Naive thymus-derived CD4-positive, alpha-beta T cell (primary cell): ENCODE results near the gene HSPA14. TPM values are rescaled to one million over a fixed set of nuclear protein-coding genes. Genes with fewer than 3 reads are reported as not detected.

Experiments used
- ATAC-seq: fragments of 150-1000 bp; cut with Tn5 transposase; 2 replicates; pipeline ENCODE4 v1.10.0; 2021; ENCODE audit warnings: mild to moderate bottlenecking, moderate library complexity
- CTCF ChIA-PET: fragments of 350-600 bp; sonication (Branson Sonifier 250); formaldehyde crosslinking; loops from one replicate; lab custom pipeline; 2021; ENCODE audit warnings: antibody characterized with exemption; lab: Charles Lee
- POLR2A ChIA-PET: fragments of 350-600 bp; sonication (Branson Sonifier 250); formaldehyde crosslinking; loops from one replicate; lab custom pipeline; 2021; ENCODE audit warnings: antibody characterized with exemption, inconsistent platforms; lab: Charles Lee
- DNase-seq, 9 donors: peaks; one replicate each; pipeline versions ENCODE4 v3.0.0 to v3.0.0-alpha.2; 2020 to 2022; ENCODE audit warnings: mixed read lengths in 1 of 9
- H3K27ac ChIP-seq: one replicate; pipeline ENCODE4 v1.7.0; 2013; ENCODE audit warnings: mild to moderate bottlenecking, low read depth, low read length, moderate library complexity
- H3K27me3 ChIP-seq, 2 donors: one replicate each; pipeline ENCODE4 v1.7.0; 2013; ENCODE audit warnings: low read length in 2 of 2, mild to moderate bottlenecking in 2 of 2, moderate library complexity in 2 of 2; ENCODE audit not compliant: control insufficient read depth in 2 of 2, insufficient read depth in 2 of 2
- H3K36me3 ChIP-seq, 3 experiments: 1 replicate in 2 of 3; 2 replicates in 1 of 3; pipeline ENCODE4 v1.7.0; 2013; ENCODE audit warnings: low read length in 3 of 3, mild to moderate bottlenecking in 3 of 3, moderate library complexity in 1 of 3; ENCODE audit not compliant: insufficient read depth in 3 of 3, control insufficient read depth in 2 of 3
- H3K4me1 ChIP-seq, 2 donors: one replicate each; pipeline ENCODE4 v1.7.0; 2013; ENCODE audit warnings: low read length in 2 of 2, mild to moderate bottlenecking in 2 of 2, moderate library complexity in 1 of 2; ENCODE audit not compliant: control insufficient read depth in 2 of 2, insufficient read depth in 2 of 2
- H3K4me3 ChIP-seq: 2 replicates; pipeline ENCODE4 v1.7.0; 2013; ENCODE audit warnings: mild to moderate bottlenecking, low read length
- H3K9me3 ChIP-seq, 3 experiments: 1 replicate in 2 of 3; 2 replicates in 1 of 3; pipeline ENCODE4 v1.7.0; 2013; ENCODE audit warnings: low read length in 3 of 3; ENCODE audit not compliant: control insufficient read depth in 2 of 3
- H3K27ac Mint-ChIP-seq, 9 donors: one replicate each; pipeline ENCODE4 v1.8.0; 2020 to 2022; ENCODE audit warnings: mixed read lengths in 9 of 9, mild to moderate bottlenecking in 8 of 9, moderate library complexity in 5 of 9, inconsistent platforms in 2 of 9
- H3K27me3 Mint-ChIP-seq, 5 donors: one replicate each; pipeline ENCODE4 v1.8.0; 2021 to 2022; ENCODE audit warnings: mixed read lengths in 5 of 5, mild to moderate bottlenecking in 1 of 5
- H3K36me3 Mint-ChIP-seq, 5 donors: one replicate each; pipeline ENCODE4 v1.8.0; 2020 to 2022; ENCODE audit warnings: mixed read lengths in 5 of 5, mild to moderate bottlenecking in 3 of 5, inconsistent platforms in 1 of 5
- H3K4me1 Mint-ChIP-seq, 7 donors: one replicate each; pipeline ENCODE4 v1.8.0; 2020 to 2022; ENCODE audit warnings: mixed read lengths in 7 of 7, mild to moderate bottlenecking in 3 of 7, inconsistent platforms in 1 of 7
- H3K4me3 Mint-ChIP-seq, 10 donors: one replicate each; pipeline ENCODE4 v1.8.0; 2020 to 2022; ENCODE audit warnings: mild to moderate bottlenecking in 10 of 10, mixed read lengths in 10 of 10, moderate library complexity in 6 of 10, inconsistent platforms in 2 of 10
- H3K9me3 Mint-ChIP-seq, 11 donors: one replicate each; pipeline ENCODE4 v1.8.0; 2020 to 2022; ENCODE audit warnings: mixed read lengths in 11 of 11, mild to moderate bottlenecking in 4 of 11, inconsistent platforms in 1 of 11, moderate library complexity in 1 of 11
- intact Hi-C, 2 donors: fragments of 100-400 bp; cut with micrococcal nuclease; formaldehyde crosslinking; loops; one replicate each; pipeline ENCODE4 v1.15.1; 2023
- polyA plus RNA-seq, 2 donors: library from polyadenylated mRNA; unstranded; fragments of 300-500 nt; fragmentation: Illumina TruSeq; gene quantifications; one replicate each; pipeline ENCODE4 v1.2.3, GENCODE V29; 2021
- total RNA-seq, 6 experiments: library from RNA in 5 of 6; stranded (reverse) in 5 of 6; gene quantifications; 1 replicate in 5 of 6; 2 replicates in 1 of 6; pipeline ENCODE4 v1.2.3 and lab custom pipeline; 2021 to 2026

HSPA14 gene
- total and polyA plus RNA-seq, 7 experiments from 2014 or later = 14.1 to 23.8 (median 17.6) TPM

DNA sequence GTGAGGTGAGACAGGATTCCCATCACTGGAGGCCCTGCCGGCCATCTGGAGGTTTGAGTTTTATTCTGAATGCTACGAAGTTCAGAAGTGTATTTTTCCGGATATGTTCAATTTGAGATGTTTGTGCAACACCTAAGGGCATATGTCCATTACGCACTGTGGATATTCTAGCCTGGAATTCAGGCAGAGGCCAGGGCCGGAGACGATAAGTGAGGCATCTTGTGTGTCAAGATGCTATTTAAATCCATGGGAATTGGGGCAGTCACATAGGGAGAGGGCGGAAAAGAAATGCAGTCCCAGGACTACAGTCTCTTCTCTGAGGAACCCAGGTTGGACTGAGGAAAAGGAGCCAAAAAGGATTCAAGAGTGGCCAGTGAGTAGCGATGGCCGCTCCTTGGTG is 38.7 kb downstream of the HSPA14 start:
- Histone ChIP-seq H3K27ac (no peak overlapping the region), H3K4me3 (no peak overlapping the region), H3K36me3 (peaks cover 0 to 5% (median 0%) of the 10 kb centered on the region in 3 experiments), H3K27me3 (no peaks in the 10 kb centered on the region), H3K4me1 (peaks cover 4 to 7% of the 10 kb centered on the region in 2 donors), H3K9me3 (no peaks in the 10 kb centered on the region)
- peak overlapping the region; percentile 52 to 97 (median 94) for H3K4me3 Mint-ChIP-seq
- ChIA-PET POLR2A (interaction anchor here (1.7 kb wide), 1 partner anchor 39 kb away, joined by 3 read pairs; the partner anchor contains the start of genes CDNF, HSPA14 and MSANTD7), CTCF (interaction anchor here (0.9 kb wide), 1 partner anchor 10 kb away, joined by 3 read pairs; no protein-coding TSS in a partner anchor)
- peaks cover 0 to 1% (median 0%) of the 10 kb centered on the region in 5 donors for H3K36me3 Mint-ChIP-seq
- DNase-seq (no peak), ATAC-seq (no peak)
- H3K27ac Mint-ChIP-seq = peak overlapping the region in 5 of 9 donors; percentile 29 to 91 (median 67)
- intact Hi-C loops = loop anchor here (5.0 to 10.0 kb wide), 7 partner anchors 294 to 1941 kb away; partner anchors contain the start of genes PHYH (in 1 of the 2), PTER (in 1 of the 2), RSU1 (in 1 of the 2) and SEPHS1 (in 1 of the 2)
- H3K9me3 Mint-ChIP-seq = no peaks in the 10 kb centered on the region
- H3K27me3 Mint-ChIP-seq = no peaks in the 10 kb centered on the region
- H3K4me1 Mint-ChIP-seq = peaks cover 5 to 40% (median 35%) of the 10 kb centered on the region in 7 donors

DNA sequence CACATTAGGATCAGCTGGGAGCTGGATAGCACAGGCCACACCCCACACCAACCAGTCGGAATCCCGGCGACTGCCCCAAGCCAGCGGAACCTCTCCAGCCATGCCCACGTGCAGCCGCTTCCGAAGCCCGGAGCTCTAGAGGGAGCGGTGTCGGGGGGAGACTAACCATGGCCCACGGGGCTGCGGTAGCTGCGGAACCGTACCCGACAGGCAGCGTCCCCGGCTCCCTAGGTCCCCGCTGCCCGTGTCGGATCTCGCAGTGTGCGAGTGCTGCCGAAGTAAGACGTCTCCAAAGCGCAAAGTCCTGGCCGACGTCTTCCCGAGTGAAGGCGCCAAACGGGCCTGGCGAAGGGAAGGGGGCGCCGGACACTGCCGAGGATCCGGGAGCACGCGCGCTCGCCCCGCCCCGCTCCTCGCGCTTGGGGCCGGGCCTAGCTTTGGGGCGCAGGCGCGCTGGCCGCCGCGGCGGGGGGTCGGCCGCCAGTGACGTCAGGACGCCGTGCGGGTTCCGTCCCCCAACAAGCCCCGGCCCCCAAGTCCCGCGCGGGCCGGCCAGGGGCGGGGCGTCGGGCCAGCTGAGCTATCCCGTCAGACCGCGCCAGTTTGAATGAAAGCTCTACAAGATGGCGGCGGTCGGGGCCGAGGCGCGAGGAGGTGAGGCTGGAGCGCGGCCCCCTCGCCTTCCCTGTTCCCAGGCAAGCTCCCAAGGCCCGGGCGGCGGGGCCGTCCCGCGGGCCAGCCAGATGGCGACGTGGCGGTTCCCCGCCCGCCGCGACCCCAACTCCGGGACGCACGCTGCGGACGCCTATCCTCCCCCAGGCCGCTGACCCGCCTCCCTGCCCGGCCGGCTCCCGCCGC is 40.4 kb downstream of the HSPA14 start, which contains the start of gene SUV39H2:
Gene SUV39H2 (plus strand): TSS at position 601 of the 858 bp plus-strand sequence. CDS start 23 bp downstream, at position 624.
- Histone ChIP-seq H3K4me1 (peaks cover 4 to 7% of the 10 kb centered on the region in 2 donors), H3K27ac (peak within 1 kb of the TSS; percentile 87), H3K27me3 (no peaks in the 10 kb centered on the region), H3K36me3 (peaks cover 0 to 5% (median 0%) of the 10 kb centered on the region in 3 experiments), H3K4me3 (peak within 1 kb of the TSS; percentile 92), H3K9me3 (no peaks in the 10 kb centered on the region)
- POLR2A ChIA-PET = interaction anchor here (0.8 to 2.8 kb wide), 9 partner anchors 20 to 321 kb away, joined by 3 to 28 read pairs (median 3); partner anchors contain the start of genes CDNF, DCLRE1C, HSPA14 and MSANTD7
- DNase-seq = peak; percentile 81 to 97 (median 87)
- peaks cover 0 to 8% (median 0%) of the 10 kb centered on the region in 5 donors for H3K36me3 Mint-ChIP-seq
- peaks cover 7 to 46% (median 41%) of the 10 kb centered on the region in 7 donors for H3K4me1 Mint-ChIP-seq
- intact Hi-C loops = loop anchor here (1.0 to 10.0 kb wide), 18 partner anchors 26 to 1939 kb away; partner anchors contain the start of genes CDNF (in 2 of the 2), DCLRE1C (in 2 of the 2), HSPA14 (in 2 of the 2) and MEIG1 (in 2 of the 2)
- H3K27me3 Mint-ChIP-seq = no peaks in the 10 kb centered on the region
- CTCF ChIA-PET = interaction anchor here (1.2 kb wide), 1 partner anchor 41 kb away, joined by 3 read pairs; the partner anchor contains the start of gene CDNF
- peak within 1 kb of the TSS; percentile 92 to 97 (median 94) for H3K4me3 Mint-ChIP-seq
- peak within 1 kb of the TSS; percentile 71 to 94 (median 91) for H3K27ac Mint-ChIP-seq
- ATAC-seq = peak; percentile 93
- no peaks in the 10 kb centered on the region for H3K9me3 Mint-ChIP-seq

DNA sequence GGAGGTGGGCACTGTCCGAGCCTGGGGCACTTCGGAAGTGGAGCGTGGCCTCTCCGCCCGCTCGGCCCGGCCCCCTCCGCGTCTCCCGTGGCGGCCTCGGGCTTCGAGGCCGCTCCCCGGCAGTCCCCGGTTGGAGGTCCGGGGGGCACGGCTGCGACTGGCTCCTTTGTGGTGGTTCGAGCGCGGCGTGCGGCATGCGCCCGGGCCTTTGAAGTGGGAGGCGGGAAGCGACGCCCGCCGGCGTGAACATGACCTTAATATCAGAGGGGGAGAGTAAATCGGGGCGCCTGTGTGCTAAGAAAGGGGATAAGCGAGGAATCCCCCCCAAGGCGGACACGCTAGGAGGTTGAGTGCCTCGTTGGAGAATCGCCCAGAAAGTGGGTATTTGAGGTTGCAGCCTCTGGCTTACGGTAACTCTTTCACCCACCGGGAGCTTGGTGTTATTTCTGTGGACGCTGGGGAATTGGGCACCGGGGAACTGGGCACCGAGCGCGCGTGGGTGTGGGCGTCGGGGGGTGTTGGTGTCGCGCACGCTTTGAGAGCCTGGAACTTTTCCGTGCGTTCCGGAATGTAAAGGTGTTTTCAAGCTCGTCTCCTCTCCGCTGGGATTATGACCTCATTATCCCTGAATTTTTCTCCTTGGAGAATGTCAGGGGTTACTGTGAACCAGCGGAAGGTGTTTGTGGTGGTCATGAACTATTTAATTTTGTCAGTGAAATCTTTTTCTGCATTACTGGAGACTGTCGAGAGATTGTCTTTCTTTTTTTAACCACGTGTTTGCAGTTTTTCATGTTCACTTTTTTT is 41.2 kb downstream of the HSPA14 start:
- H3K4me1 ChIP-seq = peaks cover 4 to 12% of the 10 kb centered on the region in 2 donors
- H3K36me3 Mint-ChIP-seq = peaks cover 0 to 10% (median 0%) of the 10 kb centered on the region in 5 donors
- CTCF ChIA-PET = interaction anchor here (1.2 kb wide), 1 partner anchor 42 kb away, joined by 3 read pairs; the partner anchor contains the start of gene CDNF
- peak overlapping the region; percentile 92 for H3K4me3 ChIP-seq
- H3K27me3 Mint-ChIP-seq = no peaks in the 10 kb centered on the region
- peak overlapping the region; percentile 71 to 94 (median 85) for H3K27ac Mint-ChIP-seq
- no peaks in the 10 kb centered on the region for H3K27me3 ChIP-seq
- H3K36me3 ChIP-seq = peaks cover 0 to 5% (median 0%) of the 10 kb centered on the region in 3 experiments
- peaks cover 7 to 46% (median 41%) of the 10 kb centered on the region in 7 donors for H3K4me1 Mint-ChIP-seq
- ATAC-seq (peak; percentile 11), DNase-seq (peak in 8 of 9 donors; percentile 18 to 58 (median 34))
- H3K9me3 ChIP-seq = no peaks in the 10 kb centered on the region
- no peaks in the 10 kb centered on the region for H3K9me3 Mint-ChIP-seq
- intact Hi-C loops = loop anchor here (2.0 to 10.0 kb wide), 10 partner anchors 275 to 1938 kb away; partner anchors contain the start of genes FAM171A1 (in 1 of the 2), PHYH (in 1 of the 2), PTER (in 1 of the 2) and RSU1 (in 1 of the 2)
- POLR2A ChIA-PET = interaction anchor here (0.6 to 2.8 kb wide), 7 partner anchors 10 to 285 kb away, joined by 3 to 28 read pairs (median 3); partner anchors contain the start of genes CDNF, DCLRE1C, HSPA14 and MSANTD7
- peak overlapping the region; percentile 87 for H3K27ac ChIP-seq
- peak overlapping the region; percentile 90 to 94 (median 92) for H3K4me3 Mint-ChIP-seq

DNA sequence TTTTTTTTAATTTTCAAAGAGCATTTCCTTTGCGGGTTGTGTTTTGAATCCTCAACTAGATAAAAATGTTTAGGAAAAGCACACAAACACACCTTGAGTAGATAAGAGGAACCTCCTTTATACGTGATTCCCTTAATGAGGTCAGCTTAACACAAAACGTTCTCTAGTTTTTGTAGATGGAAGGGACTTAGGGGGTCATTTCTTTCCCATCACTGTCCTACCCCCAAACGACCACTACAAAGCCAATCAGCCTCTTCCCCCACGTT is 41.8 kb downstream of the HSPA14 start:
- H3K27ac Mint-ChIP-seq = peak overlapping the region; percentile 71 to 94 (median 85)
- H3K27me3 Mint-ChIP-seq = no peaks in the 10 kb centered on the region
- POLR2A ChIA-PET = interaction anchor here (0.6 to 2.8 kb wide), 4 partner anchors 9 to 285 kb away, joined by 3 to 28 read pairs (median 3); partner anchors contain the start of genes CDNF, HSPA14 and MSANTD7

DNA sequence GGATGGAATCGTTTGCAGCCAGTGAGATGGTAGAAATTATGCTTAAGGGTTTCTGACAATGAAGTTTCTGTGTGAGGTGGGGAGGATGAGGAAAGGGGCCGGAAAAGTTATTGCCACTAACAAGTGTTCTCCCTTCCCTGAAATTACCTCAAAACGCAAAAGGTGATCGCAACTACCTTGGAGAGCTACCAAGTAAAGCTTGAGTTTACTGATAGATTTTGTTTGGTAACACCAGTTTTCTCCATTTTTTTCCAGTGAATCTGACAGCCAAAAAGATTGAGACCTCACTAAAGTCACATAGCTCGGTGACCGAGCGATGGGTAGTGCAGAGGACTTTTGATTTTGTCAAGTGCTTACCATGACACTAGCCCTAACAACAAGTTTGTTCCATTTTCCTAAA is 42.1 kb downstream of the HSPA14 start:
- peak overlapping the region; percentile 90 to 94 (median 92) for H3K4me3 Mint-ChIP-seq
- CTCF ChIA-PET = no interaction called here
- H3K27ac Mint-ChIP-seq = peak overlapping the region; percentile 71 to 94 (median 85)
- H3K27me3 Mint-ChIP-seq = no peaks in the 10 kb centered on the region
- no peaks in the 10 kb centered on the region for H3K27me3 ChIP-seq
- H3K27ac ChIP-seq = no peak overlapping the region
- no peaks in the 10 kb centered on the region for H3K9me3 ChIP-seq
- H3K36me3 ChIP-seq = peaks cover 0 to 5% (median 0%) of the 10 kb centered on the region in 3 experiments
- peak in 2 of 9 donors; percentile 6 to 10 for DNase-seq
- ATAC-seq = no peak
- POLR2A ChIA-PET = interaction anchor here (1.0 kb wide), 1 partner anchor 12 kb away, joined by 3 read pairs; no protein-coding TSS in a partner anchor
- H3K4me1 ChIP-seq = peaks cover 4 to 12% of the 10 kb centered on the region in 2 donors
- H3K4me1 Mint-ChIP-seq = peaks cover 7 to 46% (median 41%) of the 10 kb centered on the region in 7 donors
- intact Hi-C loops = no loop called here
- H3K9me3 Mint-ChIP-seq = no peaks in the 10 kb centered on the region
- H3K4me3 ChIP-seq = peak overlapping the region; percentile 92
- peaks cover 0 to 10% (median 0%) of the 10 kb centered on the region in 5 donors for H3K36me3 Mint-ChIP-seq

More for the DNA sequence above, 41.8 kb downstream of the HSPA14 start:
- intact Hi-C loops = loop anchor here (2.0 to 10.0 kb wide), 10 partner anchors 275 to 1937 kb away; partner anchors contain the start of genes FAM171A1 (in 1 of the 2), PHYH (in 1 of the 2), PTER (in 1 of the 2) and RSU1 (in 1 of the 2)
- H3K27ac ChIP-seq = peak overlapping the region; percentile 87
- ATAC-seq = no peak
- no peaks in the 10 kb centered on the region for H3K27me3 ChIP-seq
- CTCF ChIA-PET = no interaction called here
- H3K36me3 ChIP-seq = peaks cover 0 to 5% (median 0%) of the 10 kb centered on the region in 3 experiments
- peaks cover 7 to 46% (median 41%) of the 10 kb centered on the region in 7 donors for H3K4me1 Mint-ChIP-seq
- H3K4me1 ChIP-seq = peaks cover 4 to 12% of the 10 kb centered on the region in 2 donors
- peak in 1 of 9 donors; percentile 28 for DNase-seq
- no peaks in the 10 kb centered on the region for H3K9me3 Mint-ChIP-seq
- H3K4me3 Mint-ChIP-seq = peak overlapping the region; percentile 90 to 94 (median 92)
- H3K9me3 ChIP-seq = no peaks in the 10 kb centered on the region
- peak overlapping the region; percentile 92 for H3K4me3 ChIP-seq
- peaks cover 0 to 10% (median 0%) of the 10 kb centered on the region in 5 donors for H3K36me3 Mint-ChIP-seq
